GM21515 (cell line): ENCODE measurements around the gene BRD3OS.

Experiments
- ATAC-seq: cut with Tn5 transposase; IDR thresholded peaks from one replicate; pipeline ENCODE4 v1.9.1; 2021; ENCODE audit not compliant: unreplicated experiment

The BRD3OS gene, protein sequence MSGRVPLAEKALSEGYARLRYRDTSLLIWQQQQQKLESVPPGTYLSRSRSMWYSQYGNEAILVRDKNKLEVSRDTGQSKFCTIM

DNA sequence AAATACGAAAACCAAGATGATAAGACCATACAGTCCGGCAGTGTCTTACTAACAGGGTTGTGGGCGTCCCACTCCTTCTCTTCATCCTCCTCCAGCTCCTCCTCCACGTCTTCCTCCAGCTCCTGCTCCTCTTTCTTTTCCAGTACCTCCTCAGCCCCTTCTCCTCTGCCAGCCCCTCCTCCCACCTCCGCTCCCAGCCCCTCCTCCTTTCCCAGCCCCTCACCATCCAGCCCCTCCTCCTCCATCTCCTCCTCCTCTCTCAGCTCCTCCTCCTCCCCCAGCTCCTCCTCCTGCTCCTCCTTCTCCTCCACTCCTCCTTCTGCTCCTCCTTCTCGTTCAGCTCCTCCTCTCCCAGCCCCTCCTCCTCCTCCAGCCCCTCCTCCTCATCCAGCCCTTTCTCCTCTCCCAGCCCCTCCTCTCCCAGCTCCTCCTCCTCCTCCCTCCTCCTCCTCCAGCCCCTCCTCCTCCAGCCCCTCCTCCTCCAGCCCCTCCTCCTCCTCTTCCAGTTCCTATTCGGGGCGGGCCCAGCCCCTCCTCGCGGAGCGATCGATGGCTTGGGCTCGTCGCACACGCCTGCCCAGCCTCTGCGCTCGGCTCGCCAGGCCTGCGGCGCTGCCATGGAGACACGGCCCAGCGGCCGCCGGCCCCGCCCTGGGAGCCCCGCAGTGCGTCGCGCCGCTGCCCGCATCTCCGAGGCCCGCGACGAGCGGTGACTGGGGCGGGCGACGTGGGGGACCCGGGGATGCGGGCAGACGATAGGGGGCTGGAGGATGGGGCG, at the start of gene BRD3OS:
BRD3OS (plus strand) TSS at position 654 of the 778 bp plus-strand sequence. CDS start 1,267 bp downstream, outside the sequence.
- ATAC-seq, result peak; percentile 67

DNA sequence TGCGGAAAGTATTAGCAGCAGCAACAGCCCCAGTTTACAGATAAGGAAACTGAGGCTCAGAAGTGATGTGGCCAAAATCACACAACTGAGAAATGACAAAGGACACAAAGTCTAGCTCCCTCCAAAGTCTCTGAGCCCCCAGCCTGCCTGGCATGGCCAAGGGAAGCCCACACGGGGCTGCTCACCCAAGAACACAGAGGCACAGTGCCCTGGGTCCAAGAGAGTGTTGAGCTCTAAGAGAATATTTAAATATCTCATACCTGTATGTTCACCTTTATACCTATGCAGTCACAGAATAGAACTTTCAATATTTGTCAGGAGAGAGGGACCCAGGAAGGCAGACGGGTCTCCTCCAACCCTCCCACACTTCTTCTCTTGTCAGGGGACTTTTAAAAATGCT, 49.8 kb upstream of the BRD3OS start:
- no peak for ATAC-seq

DNA sequence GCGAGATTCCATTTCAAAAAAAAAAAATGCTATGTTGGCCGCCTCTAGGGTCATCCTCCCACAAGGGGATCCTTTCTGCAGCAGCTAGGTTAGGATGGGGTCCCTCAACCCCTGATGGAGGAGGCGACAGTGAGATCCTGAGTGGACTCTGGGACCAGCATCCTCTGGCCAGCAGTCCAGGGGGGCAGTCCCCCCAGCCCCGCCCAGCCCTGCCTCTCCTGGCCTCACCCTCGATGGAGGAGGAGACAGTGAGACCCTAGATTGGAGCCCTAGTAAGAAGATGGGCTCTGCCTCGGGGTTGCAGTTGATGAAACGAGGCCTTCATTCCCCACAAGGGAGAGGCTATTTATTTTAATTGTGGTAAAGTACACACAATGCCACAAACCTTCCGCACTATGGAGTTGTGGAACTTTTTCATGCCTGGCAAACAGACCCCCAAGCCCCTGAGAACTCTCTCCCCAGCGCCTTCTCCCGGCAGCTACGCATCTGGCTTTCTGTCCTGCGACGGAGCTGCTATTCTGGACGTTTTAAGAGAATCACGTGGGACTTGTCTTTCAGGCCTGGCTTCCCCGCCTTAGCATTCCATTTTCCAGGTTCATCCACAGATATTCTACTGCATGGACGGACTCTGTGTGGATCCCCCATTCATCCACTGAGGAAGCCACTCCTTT, 49.0 kb upstream of the BRD3OS start:
- no peak for ATAC-seq

DNA sequence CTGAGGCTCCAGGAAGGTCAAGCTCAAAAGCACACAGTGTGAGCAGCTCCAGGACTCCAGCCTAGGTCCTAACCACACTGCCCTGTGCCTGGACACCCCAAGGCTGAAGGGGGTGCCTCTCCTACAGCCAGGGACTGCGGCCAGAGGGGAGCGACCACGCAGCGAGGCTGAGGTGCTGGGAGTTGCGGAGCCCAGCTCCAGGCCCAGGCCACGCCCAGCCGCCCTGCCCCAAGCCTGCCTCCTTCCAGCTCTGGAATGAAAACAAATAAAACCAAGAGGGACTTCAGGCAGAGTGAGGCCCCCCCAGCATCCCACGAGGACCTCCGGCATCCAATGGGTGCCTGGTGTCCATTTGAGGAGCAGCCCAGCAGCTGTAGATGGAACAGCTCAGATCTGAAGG, 48.4 kb upstream of the BRD3OS start:
- ATAC-seq, result no peak

DNA sequence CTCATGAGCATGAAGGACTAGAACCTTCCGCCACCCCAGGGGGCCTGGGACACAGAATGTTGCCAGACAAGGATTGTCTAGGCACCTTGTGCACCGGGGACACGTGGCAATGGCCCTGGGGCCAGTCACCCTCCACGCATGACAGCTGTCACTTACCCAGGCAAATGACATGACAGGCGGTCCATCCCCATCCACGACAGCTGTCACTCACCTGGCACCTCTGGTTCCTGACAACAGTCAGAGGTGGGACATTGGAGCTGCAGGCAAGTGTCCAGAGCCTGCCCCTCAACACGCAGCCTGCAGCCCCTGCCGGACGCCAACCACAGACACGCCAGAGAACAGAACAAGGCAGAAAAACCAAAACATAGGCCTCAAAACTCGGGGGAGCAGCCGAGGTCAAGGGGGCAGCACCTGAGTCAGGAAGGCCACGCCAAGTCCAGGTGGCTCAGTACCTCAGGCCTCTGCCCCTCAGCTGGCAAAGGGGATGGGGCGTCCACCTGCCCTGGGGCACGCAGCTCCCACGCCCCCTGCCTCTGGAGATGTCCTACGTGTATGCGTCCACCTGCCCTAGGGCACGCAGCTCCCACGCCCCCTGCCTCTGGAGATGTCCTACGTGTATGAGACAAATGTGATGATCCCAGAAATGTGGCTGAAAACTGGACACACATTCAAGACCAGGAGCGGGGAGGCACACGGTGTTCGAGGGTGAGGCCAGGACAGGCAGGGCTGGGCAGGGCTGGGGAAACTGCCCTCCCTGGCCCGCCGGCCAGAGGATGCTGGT, 47.7 kb upstream of the BRD3OS start:
- ATAC-seq, result no peak

DNA sequence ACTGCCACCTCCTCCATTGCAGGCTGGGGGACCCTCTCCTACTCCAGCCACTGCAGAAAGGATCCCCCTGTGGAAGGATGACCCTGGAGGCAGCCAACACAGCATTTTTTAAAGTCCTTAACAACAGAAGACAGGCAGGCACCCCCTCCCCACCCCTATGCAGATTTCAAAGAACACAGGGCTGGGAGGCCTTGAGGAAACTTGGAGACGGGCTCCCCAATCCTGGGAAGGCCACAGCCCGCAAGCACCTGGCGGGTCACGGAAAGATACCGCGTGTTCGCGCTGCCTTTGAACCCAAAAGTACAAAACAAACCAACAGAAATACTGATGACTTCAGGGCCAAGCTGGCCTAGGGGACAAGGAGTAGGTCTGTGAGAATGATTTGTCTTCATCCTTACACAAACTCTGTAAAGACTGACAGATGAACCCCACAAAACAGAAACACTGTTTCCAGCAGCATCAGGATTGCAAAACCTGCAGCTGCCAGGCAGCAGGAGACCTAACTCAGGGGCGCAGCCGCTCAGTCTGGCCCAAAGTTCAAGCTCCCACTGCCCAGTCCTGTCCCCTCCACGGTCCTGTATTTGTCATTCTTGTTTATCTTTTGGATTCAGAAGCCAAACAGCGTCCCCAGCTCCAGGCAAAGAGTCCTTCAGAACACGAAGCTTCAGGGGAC, 46.9 kb upstream of the BRD3OS start:
- no peak for ATAC-seq

DNA sequence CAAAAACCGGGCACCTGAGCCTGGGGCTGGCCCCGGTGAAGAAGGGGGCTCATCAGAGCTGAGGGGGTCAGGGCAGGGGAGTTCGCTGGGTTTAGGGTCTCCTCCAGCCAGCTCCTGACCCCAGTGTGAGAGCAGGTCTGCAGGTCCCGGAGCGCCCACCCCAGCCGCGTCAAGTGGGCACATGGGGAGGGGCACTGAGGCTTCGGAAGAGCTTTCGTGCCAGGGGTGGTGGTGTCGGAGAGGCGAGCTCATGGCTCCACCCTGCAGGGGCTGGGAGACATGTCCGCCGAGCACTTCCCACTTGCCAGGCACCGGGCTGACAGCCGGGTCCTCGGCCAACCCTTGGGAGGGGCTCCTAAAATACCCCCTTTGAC, 46.4 kb upstream of the BRD3OS start:
- ATAC-seq, result no peak

DNA sequence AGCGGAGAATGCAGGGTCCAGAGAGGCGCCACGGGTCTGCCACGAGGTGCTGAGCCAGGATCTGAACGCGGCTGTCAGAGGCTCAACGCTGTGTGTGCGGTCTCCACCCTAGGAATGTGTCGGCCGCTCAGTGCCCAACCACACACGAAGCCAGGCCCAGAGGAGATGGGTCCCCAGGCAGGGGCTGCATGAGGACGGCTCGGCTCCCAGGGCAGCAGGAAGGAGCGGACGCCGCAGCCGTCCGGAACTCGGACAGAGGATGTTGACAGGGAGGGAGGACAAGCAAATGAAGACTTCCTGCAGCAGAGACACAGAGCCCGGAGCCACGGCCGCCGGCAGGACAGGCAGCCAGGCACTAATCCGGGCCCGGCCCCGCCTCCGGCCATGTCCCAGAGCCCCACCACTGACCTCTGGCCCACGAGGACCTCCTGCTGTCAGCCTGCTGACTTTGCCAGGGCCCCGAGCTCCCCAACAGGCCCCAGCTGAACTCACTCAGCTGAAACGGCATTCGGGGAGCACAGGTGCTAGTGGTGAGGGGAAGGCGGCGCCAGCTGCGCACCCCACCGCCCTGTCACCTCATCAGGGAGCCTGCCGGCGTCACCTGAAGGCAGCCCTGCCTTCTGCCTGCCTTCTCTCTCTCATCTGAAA, 45.9 kb upstream of the BRD3OS start:
- ATAC-seq, result no peak

DNA sequence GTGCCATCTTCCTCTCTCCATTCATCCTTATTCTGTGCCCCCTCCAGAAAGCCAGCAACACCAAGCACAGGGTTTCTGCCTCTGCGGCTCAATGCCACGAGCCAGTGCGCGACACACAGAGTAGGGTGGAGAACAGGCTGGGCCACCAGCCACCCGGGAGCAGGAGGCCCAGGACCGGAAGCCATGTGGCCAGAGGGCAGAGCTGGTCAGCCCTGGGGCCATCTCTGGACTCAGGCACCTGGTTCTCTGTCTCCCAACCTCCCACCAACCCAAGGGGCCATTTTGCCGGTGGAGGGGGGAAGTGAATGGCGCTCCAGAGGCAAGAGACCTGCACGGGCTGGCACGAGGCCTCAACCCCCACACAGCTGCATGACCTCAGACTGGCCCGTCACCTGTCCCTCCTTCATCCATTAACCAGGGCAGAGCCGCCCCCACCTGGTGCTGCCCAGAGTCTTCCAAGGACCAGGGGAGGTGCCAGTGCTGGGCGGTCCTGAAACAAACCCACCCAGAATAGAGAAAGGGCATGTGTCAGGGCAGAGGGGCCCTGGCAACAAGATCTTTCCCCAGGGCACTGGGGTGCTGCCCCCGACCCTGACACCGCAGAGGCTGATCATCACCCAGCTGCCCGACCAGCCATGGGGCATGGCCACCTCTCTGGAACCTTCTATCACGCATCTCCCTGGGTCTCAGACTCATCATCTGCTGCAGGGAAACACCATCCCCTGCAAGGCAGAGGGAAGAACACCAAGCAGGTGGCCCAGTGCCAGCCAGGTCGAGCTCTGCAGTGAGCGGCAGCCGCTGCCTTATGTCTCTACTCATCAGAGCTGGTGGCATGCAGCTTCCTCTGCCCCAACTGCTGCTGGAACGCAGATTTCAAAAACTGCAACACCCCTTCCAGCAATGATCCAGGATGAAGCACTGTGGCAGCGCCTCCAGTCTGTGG, 45.1 kb upstream of the BRD3OS start:
- ATAC-seq, result no peak

DNA sequence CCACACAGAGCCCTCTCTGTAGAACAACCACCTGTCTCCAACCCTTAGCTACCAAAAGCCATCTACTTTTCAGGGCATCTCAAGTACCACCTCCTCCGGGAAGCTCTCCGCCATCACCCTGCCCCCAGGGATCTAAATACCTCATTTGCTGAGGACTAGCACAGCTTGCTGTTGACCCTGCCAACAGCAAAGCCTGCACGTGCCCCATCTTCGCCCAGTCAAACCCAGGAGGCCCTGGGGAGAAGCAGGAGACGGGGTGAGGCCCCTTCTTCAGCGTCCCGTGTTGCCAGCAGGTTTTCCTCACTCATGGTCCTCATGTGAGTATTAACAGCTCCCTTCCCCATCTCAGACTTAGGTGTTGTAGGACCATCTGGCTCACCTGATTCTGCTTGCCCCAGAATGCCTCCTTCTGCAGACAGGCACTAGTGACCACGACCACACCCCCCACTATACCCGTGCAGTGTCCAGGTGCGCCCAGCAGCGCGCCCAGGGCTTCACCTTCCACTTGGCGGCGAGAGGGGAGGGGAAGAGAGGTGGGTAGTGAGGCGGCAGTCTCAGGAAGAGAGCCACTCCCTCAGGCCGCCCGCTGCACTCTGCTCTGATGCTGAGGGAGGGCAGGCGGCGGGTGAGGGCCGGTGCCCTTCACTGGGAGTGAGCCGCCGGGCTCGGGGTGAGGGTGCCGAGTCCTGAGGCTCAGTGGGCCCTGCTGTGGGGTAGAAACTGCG, 44.3 kb upstream of the BRD3OS start:
- ATAC-seq, result no peak

DNA sequence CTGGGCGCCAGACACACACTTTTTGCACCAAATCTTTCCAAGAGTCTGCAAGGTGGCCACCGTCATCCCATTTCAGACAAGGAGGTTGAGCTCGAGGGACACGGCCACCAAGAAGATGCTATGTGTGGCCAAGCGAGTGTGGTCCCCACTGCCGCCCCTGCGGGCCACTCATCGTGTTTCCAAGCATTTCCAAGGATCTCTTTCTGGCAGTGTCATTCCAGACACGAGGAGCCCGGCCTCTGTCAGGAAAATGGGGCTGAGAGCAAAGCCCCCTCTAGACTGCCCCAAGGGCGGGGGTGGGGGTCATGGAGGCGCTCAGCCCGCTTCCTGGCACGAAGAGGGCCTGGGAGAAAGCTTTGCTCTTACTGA, 43.7 kb upstream of the BRD3OS start:
- ATAC-seq, result no peak

DNA sequence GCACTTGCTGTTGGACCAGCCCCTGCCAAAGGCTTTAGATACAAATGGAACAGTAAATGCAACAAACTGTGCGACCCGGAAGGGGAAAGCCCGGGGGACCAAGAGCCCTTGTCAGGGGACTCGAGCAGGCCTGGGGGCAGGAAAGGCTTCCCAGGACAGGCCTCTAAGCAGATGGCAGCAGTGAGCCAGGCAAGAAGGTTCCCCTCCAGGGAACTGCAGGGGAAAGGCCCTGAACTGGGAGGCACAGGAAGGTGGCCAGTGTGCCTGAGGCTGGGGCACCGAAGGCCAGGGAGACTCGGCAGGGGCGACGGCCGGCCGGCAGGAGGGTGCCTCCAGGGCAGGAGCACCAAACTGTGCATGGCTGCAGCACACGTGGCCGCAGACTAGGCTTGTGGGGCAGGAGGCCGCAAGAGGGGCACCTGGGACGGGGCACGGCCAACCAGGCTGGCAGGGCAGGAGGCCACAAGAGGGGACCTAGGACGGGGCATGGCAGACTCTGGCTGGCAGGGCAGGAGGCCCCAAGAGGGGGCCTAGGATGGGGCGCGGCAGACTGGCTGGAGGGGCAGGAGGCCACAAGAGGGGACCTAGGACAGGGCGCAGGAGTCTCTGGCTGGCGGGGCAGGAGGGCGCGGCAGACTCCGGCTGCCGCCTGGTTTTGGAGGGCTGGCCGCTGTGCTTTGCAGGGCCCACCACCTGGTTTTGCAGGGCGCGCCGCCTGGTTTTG, 43.2 kb upstream of the BRD3OS start:
- no peak for ATAC-seq

DNA sequence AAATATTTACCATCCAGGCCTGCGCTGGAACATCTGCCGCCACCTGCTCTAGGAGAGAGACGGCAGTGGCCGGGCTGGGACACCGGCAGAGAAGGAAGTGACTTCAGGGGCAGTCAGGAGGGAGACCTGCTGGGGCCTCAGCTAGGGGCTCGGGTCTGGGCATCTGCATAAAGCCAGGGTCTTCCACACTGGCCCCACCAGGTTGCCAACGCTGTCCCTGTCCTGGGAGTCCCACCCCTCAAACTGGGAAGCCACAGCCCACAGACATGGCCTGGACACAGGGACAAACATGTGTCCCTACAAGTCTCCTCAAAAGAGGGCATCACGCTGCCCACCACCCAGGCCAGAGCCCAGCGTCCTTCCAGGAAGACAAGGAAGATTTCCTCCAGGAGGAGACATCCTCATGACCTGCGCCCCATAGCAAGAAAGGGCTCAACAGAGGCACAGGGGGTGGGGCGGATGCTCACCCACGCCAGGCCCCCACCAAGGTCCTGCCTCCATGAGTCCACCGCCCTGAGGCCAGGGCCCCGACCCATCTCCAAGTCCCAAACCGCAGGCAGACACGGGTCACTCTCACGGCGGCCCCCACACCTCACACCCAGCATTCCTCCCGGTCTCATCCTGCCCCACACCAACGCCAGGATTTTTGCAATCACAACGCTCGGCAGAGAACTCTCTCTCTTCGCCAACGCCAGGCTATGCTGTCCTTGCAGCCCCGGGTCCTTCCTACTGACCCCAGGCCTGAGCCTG, 42.1 kb upstream of the BRD3OS start:
- ATAC-seq, result no peak

DNA sequence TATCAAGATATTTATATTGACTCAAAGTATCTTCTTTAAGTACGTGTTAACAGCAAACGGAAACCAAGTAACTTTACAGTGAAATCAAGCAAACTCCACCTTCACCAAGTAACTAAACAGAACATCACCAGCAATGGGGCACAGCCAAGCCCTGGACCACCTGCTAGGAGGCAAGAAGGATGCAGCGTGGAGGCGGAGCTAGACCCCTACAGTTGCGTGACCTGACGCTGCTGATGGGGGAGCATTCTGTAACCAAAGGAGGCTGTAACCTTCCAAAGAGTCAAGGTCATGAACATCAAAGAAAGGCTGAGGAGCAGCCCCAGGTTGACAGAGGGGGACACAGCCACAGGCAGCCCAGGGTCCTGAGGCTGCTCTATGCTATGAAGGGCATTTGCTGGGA, 39.2 kb upstream of the BRD3OS start:
- ATAC-seq, result no peak

DNA sequence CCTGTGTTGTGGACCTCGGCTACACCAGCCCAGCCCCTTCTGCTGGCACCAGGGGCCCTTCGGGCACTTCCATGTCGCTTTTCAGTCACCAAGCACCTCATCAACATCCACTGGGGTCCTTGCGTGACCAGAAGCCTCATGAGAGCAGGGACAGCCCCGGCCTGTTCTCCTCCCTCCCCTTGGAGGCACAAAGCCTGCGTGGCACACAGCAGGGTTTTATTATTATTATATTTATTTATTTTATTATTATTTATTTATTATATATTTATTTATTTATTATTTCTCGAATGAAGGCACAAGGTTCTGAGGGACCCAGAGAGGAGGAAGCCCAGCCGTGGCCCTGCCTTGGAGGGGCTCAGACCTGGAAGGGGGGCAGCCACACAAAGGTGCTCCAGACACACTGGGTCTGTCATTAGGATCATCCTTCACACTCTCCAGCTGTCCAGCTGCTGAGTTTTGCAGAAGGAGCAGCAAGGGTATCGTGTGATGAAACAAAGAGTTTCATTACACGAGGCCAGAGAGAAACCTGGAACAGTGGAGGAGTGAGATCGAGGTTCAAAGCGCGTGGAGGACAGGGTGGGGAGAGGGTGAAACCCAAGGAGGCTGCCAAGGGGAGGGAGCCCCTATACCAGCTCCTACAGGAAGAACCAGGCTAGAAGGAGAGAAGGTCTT, 38.4 kb upstream of the BRD3OS start:
- ATAC-seq, result no peak

DNA sequence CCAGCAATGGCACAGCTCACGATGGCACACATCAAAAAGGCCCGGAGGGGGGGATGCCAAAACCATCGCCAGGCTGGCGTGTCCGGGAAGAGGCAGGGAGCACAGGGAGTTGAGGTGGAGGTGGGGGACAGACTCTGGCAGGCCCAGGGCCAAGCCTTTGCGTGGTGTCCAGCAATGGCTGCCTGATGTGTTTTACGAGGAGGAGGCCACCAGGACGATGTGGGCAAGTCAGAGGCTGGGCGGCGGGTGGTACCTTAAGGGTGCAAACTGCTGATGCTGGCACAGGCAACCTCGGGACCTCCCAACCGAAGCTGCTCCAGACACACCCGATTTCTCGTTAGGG, 37.9 kb upstream of the BRD3OS start:
- ATAC-seq, result no peak

DNA sequence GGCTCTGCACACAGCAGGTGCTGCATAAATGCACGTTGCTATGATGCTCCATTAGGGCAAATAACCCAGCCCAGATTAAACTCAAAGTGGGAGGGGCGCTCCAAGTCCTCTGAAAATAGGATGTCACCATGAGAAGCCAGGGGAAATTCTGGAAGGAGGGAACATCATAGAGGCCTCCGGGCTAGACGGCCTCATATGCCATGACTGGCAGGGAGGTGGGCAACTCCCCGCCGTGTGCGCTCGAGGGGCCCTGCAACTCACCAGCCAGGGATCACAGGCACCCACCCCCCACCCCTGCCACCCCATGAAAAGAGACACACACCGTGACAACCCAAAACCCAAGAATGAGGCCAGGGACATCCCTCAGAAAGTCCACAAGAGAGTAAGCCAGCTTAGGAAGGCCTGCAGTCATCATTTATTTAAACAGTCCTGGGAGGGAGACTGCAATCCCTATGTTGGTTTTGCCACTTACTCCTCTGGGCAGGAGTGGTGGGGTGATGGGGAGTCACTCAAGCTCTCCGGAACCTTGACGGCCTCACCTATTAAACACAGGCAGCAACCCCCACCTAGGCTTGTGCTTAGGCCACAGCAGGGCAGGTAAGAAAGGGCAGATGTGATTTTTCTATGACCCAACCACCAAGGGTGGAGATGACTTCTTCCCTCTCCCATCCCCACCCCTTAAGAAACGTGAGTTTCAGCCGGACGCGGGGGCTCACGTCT, 37.2 kb upstream of the BRD3OS start:
- ATAC-seq, result no peak
